ENCODE results near the gene TAF15.

Gene TAF15

DNA sequence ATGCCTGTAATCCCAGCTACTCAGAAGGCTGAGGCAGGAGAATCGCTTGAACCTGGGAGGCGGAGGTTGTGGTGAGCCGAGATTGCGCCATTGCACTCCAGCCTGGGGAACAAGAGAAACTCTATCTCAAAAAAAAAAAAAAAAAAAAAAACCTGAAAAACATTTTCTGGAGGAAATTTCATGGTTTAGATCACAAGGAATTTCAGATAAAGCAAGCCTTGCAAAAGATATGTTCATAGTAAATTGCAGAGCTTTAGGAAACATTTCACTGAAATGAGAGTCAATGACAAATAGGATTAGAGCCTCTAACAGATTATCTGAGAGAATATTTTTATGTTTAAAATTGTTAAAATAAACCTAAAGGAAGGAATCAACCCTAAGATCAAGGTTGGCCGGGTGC lies 3.2 kb downstream of the TAF15 start:
- H3K27ac ChIP-seq = no peak overlapping the region
- no peak for DNase-seq (ENCODE audit: low read depth, low spot score)

GRCh38 chr17:35816723-35817122 lies 7.4 kb downstream of the TAF15 start:
- no peak overlapping the region for H3K27ac ChIP-seq
- DNase-seq (ENCODE audit: low read depth, low spot score) = no peak

DNA sequence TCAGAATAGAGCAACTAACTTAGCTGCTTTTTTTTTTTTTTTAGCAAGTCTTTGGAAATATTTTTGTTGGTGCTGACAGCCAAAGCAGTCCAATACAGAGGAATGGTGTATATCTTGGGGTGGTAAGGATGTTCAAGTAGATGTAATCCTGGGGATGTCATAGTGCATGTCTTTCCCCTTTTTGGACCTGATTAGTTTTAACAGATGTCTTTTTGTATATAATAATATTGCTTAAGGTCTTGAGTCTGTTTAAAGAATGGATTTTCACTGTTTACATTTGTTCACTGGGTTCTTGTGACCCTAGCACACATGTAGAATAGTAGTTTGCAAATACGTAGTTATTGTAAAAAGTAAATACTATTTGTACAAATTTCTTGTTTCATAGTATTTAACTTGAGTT lies 7.9 kb downstream of the TAF15 start:
- H3K27ac ChIP-seq = no peak overlapping the region
- DNase-seq (ENCODE audit: low read depth, low spot score) = no peak

DNA sequence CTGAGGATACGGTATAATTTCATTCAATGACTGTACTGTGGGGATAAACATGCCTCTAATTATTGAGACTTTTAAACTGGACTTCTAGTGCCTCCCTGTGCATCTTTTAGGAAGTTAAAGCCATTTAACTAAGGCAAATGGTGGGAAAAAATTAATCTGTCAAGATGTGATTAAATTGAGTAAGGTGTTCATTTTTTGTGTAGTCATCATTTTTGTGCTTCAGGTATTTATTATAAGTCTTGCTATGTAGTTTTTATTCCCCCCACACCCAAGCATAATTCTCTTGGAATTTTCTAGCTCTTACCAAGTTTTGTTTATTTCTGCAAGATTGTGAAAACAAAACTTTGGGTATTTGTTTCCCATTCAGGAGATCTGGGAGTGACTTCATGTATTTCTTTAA lies 10.2 kb downstream of the TAF15 start:
- no peak for DNase-seq (ENCODE audit: low read depth, low spot score)
- no peak overlapping the region for H3K27ac ChIP-seq

- no peak for DNase-seq (ENCODE audit: low read depth, low spot score)
- H3K27ac ChIP-seq = no peak overlapping the region
Observed at GRCh38 chr17:35821308-35821707, 12.0 kb downstream of the TAF15 start.

DNA sequence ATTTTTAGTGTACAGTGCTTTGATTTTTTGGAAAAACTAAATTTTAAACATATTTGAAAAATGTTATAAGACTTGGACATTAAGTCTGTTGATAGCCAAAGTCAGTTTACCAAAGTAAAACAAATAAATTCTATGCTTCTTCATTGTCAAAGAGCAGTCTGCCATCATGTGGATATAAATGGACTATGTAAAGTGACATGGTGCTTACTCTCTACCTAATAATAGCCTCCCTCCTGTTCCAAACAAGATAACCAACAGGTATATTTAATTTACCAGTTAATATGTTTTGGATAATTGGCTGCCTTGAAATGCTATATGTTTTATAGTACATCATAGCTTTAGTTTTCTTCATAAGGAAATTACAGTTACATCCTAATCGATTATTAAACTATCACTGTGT lies 15.9 kb downstream of the TAF15 start:
- no peak overlapping the region for H3K27ac ChIP-seq
- DNase-seq (ENCODE audit: low read depth, low spot score) = no peak

DNA sequence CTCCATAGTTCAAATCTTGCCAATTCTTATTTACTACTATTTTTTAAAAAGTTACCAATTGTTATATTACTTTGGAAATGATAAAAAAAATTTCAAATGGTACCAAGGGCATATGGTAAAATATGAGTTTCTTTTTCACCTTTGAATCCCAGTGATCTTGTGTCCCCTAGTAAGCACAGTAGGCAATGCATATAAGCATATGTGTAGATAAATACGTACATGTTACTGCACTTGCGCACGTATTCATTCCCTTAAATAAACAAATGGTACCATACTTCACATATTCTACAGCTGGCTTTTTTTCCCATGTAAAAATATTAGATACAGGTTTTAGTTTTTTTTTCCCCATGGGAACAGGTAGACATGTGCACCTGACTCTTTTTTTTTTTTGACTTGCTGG lies 31.8 kb downstream of the TAF15 start:
- DNase-seq (ENCODE audit: low read depth, low spot score) = no peak
- no peak overlapping the region for H3K27ac ChIP-seq

DNA sequence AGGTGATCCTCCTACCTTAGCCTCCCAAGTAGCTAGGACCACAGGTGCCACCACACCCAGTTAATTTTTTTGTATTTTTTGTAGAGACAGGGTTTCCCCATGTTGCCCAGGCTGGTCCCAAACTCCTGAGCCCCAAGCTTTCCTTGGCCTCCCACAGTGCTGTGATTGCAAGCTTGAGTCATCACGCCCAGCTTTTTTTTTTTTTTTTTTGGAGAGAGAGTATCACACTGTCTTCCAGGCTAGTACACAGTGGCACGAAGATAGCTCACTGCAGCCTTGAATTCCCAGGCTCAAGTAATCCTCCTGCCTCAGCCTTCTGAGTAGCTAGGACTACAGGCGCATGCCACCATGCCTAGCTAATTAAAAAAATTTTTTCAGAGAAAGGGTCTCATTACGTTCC lies 32.2 kb downstream of the TAF15 start:
- no peak for DNase-seq (ENCODE audit: low read depth, low spot score)
- H3K27ac ChIP-seq = no peak overlapping the region

GRCh38 chr17:35842239-35842638 lies 33.0 kb downstream of the TAF15 start:
- no peak for DNase-seq (ENCODE audit: low read depth, low spot score)
- no peak overlapping the region for H3K27ac ChIP-seq

DNA sequence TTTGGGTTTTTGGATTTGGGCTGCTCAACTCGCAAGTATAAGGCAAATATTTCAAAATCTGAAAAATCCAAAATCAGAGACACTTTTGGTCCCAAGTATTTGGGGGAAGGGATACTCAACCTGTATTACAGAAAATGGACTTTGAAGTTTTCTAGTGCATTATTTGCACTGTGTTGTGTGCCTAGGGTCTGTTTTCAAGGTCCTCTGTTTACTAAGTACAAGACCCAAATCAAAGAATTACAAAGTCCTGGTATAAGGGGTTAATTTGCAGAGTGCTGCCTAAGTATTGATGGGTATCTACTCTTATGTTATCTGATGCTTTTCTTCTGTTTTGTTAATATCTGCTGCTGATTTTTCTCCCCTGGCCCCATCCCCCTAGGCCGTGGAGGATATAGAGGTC lies 34.4 kb downstream of the TAF15 start:
- DNase-seq (ENCODE audit: low read depth, low spot score) = no peak

DNA sequence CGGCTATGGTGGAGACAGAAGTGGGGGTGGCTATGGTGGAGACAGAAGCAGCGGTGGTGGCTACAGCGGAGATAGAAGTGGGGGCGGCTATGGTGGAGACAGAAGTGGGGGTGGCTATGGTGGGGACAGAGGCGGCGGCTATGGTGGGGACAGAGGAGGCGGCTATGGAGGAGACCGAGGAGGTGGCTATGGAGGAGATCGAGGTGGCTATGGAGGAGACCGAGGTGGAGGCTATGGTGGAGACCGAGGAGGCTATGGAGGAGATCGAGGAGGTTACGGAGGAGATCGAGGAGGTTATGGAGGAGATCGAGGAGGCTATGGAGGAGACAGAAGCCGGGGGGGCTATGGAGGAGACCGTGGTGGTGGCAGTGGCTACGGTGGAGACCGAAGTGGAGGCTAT lies 35.3 kb downstream of the TAF15 start:
- H3K27ac ChIP-seq = no peak overlapping the region
- no peak for DNase-seq (ENCODE audit: low read depth, low spot score)

More for the DNA sequence above, 34.4 kb downstream of the TAF15 start:
- H3K27ac ChIP-seq = no peak overlapping the region

- H3K27ac ChIP-seq = no peak overlapping the region
- DNase-seq (ENCODE audit: low read depth, low spot score) = no peak
Observed at GRCh38 chr17:35846055-35846809, 36.9 kb downstream of the TAF15 start.

DNA sequence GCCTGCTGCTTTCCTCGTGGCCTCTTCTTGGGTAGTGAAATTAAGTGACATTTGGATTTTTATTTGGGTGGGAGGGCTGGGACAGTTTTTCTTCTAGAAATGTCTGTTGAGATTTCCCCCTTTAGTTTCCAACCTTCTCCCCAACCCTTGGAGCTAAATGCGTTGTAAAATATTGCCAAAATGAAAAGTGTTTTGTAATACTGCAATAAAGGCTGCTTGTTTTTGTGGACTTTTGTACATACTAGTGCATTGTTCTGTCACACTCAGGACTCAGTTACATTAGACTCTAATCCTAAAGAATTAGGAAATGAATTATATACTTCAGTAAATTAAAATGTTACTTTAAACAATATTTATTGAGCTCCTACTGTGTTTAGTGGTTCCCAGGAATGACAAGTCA lies 37.7 kb downstream of the TAF15 start:
- no peak for DNase-seq (ENCODE audit: low read depth, low spot score)
- H3K27ac ChIP-seq = no peak overlapping the region

- DNase-seq (ENCODE audit: low read depth, low spot score) = no peak
- H3K27ac ChIP-seq = no peak overlapping the region
Observed at GRCh38 chr17:35847633-35848373, 38.5 kb downstream of the TAF15 start.

- H3K27ac ChIP-seq = no peak overlapping the region
- DNase-seq (ENCODE audit: low read depth, low spot score) = no peak
Observed at GRCh38 chr17:35849469-35850348, 40.4 kb downstream of the TAF15 start.

- no peak overlapping the region for H3K27ac ChIP-seq
- no peak for DNase-seq (ENCODE audit: low read depth, low spot score)
Observed at GRCh38 chr17:35855965-35856364, 46.7 kb downstream of the TAF15 start.

GRCh38 chr17:35856603-35857002 lies 47.3 kb downstream of the TAF15 start:
- DNase-seq (ENCODE audit: low read depth, low spot score) = no peak
- no peak overlapping the region for H3K27ac ChIP-seq

GRCh38 chr17:35864853-35865252 lies 55.6 kb downstream of the TAF15 start:
- no peak for DNase-seq (ENCODE audit: low read depth, low spot score)
- H3K27ac ChIP-seq = no peak overlapping the region

DNA sequence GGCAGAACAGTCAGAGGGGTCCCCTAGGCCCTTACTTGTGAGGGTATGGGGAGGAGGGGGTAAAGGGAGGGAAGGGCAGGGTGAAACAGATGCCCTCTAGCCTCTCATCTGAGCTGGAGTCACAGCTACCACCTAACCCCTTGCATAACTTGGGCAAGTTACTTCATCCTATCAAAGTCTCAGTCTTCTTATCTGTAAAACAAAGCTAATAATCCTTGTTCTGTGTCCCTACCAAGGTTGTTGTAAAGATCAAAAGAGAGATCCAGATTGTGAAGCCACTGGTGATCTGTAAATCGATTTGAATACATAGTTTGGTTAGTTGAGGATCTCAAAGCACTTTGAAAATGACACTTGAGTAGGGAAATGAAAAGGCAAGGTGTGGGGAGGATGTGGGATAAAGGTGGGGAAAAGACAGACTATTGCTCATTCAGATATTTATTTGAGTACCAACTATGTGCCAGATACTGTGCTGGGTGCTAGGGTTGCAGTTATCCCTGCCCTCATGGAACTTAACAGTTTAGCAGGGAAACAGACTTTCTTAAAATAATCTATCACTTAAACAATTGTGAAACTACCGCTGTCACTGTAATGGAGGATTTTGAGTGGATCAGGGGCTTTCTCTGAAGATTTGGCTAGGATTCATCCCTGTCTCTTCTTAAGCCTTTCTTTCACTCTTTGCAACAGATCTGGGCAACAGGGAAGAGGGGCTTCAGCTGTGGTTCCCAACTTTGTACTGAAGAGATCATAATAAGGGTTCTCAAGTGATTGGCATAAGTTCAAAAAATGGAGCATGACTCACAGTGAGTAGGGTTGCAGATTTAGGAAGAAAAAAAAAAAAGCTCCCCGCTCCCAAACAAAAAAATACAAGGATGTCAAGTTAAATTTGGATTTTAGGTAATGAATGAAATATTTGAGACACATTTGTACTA lies 56.4 kb downstream of the TAF15 start:
- DNase-seq (ENCODE audit: low read depth, low spot score) = no peak
- H3K27ac ChIP-seq = no peak overlapping the region
